HepG2 (cell line): ENCODE results near the gene SSBP4. TPM values are rescaled to one million over a fixed set of nuclear protein-coding genes. Genes with fewer than 3 reads are reported as not detected.
A peak's percentile ranks its signal among the peaks of the same experiment; 100 is the strongest.

Experiments
- ATM ChIP-seq: fragments of 450-650 bp; IDR thresholded peaks from 2 replicates; pipeline ENCODE4 v1.7.1; 2017; ENCODE audit warnings: mild to moderate bottlenecking, borderline replicate concordance
- ELF1 ChIP-seq: sonication (generic); formaldehyde crosslinking; IDR thresholded peaks from 2 replicates; pipeline ENCODE4 v1.4.0; 2020; ENCODE audit warnings: missing genetic modification reagents
- ESRRA ChIP-seq: sonication (generic); formaldehyde crosslinking; IDR thresholded peaks from 2 replicates; pipeline ENCODE4 v1.5.1; 2020; ENCODE audit warnings: mild to moderate bottlenecking, low read depth, missing genetic modification reagents
- HOXA9 ChIP-seq: sonication (generic); formaldehyde crosslinking; IDR thresholded peaks from 2 replicates; pipeline ENCODE4 v1.8.1; 2022; ENCODE audit warnings: missing genetic modification reagents, mild to moderate bottlenecking, moderate library complexity, borderline replicate concordance
- KAT2B ChIP-seq: fragments of 150-350 bp; IDR thresholded peaks from 2 replicates; pipeline ENCODE4 v1.6.1; 2014; ENCODE audit warnings: low read depth, low read length, borderline replicate concordance
- KLF16 ChIP-seq, 2 experiments: sonication (generic) in 1 of 2; formaldehyde crosslinking in 1 of 2; IDR thresholded peaks; 2 replicates each; pipeline versions ENCODE4 v1.6.1 to v1.8.0; 2016 to 2023; ENCODE audit warnings: missing genetic modification reagents in 2 of 2, missing compliant biosample characterization in 1 of 2
- MAFF ChIP-seq: IDR thresholded peaks from 2 replicates; pipeline ENCODE4 v1.6.1; 2011; ENCODE audit warnings: low read depth, low read length, improper control_type of control experiment
- PCBP1 ChIP-seq: fragments of 200-400 bp; formaldehyde crosslinking; IDR thresholded peaks from 2 replicates; pipeline ENCODE4 v1.6.1; 2017; ENCODE audit warnings: mild to moderate bottlenecking, low read depth, low read length, borderline replicate concordance
- SRSF1 ChIP-seq: fragments of 200-400 bp; formaldehyde crosslinking; optimal IDR thresholded peaks from 2 replicates; pipeline ENCODE3; 2017; ENCODE audit warnings: mild to moderate bottlenecking, low read depth, low read length, moderate library complexity
- TSC22D2 ChIP-seq: sonication (generic); formaldehyde crosslinking; IDR thresholded peaks from 2 replicates; pipeline ENCODE4 v1.5.1; 2020; ENCODE audit warnings: missing genetic modification reagents, mild to moderate bottlenecking, borderline replicate concordance
- ZNF335 ChIP-seq: sonication (generic); formaldehyde crosslinking; IDR thresholded peaks from 2 replicates; pipeline ENCODE4 v1.4.0; 2020; ENCODE audit warnings: missing genetic modification reagents
- ZNF556 ChIP-seq: sonication (generic); formaldehyde crosslinking; IDR thresholded peaks from 2 replicates; pipeline ENCODE4 v1.4.0; 2020; ENCODE audit warnings: mild to moderate bottlenecking, missing genetic modification reagents, borderline replicate concordance
- ZNF570 ChIP-seq: sonication (generic); formaldehyde crosslinking; IDR thresholded peaks from 2 replicates; pipeline ENCODE4 v1.4.0; 2020; ENCODE audit warnings: mild to moderate bottlenecking, missing genetic modification reagents, borderline replicate concordance
- ZNF816 ChIP-seq: sonication (generic); formaldehyde crosslinking; IDR thresholded peaks from 2 replicates; pipeline ENCODE4 v1.8.0; 2022; ENCODE audit warnings: missing genetic modification reagents, mild to moderate bottlenecking, borderline replicate concordance
- polyA plus RNA-seq, 8 experiments: library from polyadenylated mRNA; depleted of rRNA in 3 of 8; stranded (reverse) in 7 of 8; unstranded in 1 of 8; fragments of >200 nt; fragmentation: Illumina TruSeq in 4 of 8; extraction: Trizol in 4 of 8; gene quantifications; 2 replicates each; pipeline versions ENCODE4 v1.2.1 to v1.2.3, GENCODE V29; 2011 to 2016; ENCODE audit warnings: low read depth in 4 of 8, missing spikeins in 1 of 8, mixed read lengths in 1 of 8; ENCODE audit not compliant: insufficient read depth in 1 of 8
- total RNA-seq, 5 experiments: library from RNA; depleted of rRNA; stranded (reverse); fragments of >200 nt; fragmentation: Illumina TruSeq; extraction: Trizol; gene quantifications; 2 replicates each; pipeline ENCODE4 v1.2.3, GENCODE V29; 2016; ENCODE audit warnings: low read depth in 1 of 5
- TF ChIP-seq, protein P1 (sequence below): sonication (generic); formaldehyde crosslinking; IDR thresholded peaks from 2 replicates; pipeline ENCODE4 v1.5.1; 2020; ENCODE audit warnings: mild to moderate bottlenecking, missing genetic modification reagents, borderline replicate concordance
- TF ChIP-seq, protein P2 (sequence below): sonication (generic); formaldehyde crosslinking; IDR thresholded peaks from 2 replicates; pipeline ENCODE4 v1.5.0; 2020; ENCODE audit warnings: mild to moderate bottlenecking, missing genetic modification reagents
- TF ChIP-seq, protein P3 (sequence below): sonication (generic); formaldehyde crosslinking; IDR thresholded peaks from 2 replicates; pipeline ENCODE4 v1.9.0; 2021; ENCODE audit warnings: missing genetic modification reagents, borderline replicate concordance

SSBP4 gene
- total and polyA plus RNA-seq, 2 of the 13 experiments (the other 11 are each of a cell fraction or from before 2014, with no cell fraction given), result 20.8 to 39.5 TPM

DNA sequence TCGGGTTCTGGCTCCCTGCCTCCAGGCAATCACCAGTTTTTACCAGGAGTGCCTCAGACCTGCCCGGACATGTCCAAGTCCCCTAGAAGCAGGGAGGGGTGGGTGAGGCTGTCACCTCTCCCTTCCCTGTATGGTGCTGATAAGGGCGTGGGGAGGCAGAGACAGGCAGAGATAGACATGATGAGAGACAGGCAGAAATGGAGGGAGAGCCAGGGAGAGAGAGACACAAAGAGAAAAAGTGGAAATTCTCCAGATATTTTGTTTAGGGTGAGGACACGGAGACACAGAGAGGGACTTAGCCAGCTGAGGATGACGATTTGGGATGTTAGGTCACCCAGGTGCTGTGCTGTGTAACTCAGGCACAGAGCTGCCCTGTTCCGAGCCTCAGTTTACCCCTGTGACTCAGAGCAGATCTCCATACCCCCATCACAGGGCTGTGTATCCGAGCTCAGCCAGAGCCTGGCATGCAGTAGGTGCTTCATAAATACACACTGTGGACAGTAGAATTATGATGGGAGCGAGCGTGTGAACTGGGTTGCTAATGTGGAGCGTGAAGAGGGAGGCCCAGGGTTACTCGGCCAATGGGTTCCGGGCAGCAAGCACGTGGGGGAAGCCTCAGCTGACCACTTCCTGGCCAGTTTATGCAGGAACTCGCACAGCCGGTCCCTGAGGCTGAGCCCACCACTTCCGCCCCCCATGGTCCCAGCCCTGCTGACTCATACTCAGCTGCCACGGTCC lies 45.1 kb upstream of the SSBP4 start (continued):
- no peak for TF ChIP-seq SRSF1
- TF ChIP-seq ESRRA, result peak; percentile 86; the same call in 1 of the 2 replicates
- TF ChIP-seq, protein P1, sequence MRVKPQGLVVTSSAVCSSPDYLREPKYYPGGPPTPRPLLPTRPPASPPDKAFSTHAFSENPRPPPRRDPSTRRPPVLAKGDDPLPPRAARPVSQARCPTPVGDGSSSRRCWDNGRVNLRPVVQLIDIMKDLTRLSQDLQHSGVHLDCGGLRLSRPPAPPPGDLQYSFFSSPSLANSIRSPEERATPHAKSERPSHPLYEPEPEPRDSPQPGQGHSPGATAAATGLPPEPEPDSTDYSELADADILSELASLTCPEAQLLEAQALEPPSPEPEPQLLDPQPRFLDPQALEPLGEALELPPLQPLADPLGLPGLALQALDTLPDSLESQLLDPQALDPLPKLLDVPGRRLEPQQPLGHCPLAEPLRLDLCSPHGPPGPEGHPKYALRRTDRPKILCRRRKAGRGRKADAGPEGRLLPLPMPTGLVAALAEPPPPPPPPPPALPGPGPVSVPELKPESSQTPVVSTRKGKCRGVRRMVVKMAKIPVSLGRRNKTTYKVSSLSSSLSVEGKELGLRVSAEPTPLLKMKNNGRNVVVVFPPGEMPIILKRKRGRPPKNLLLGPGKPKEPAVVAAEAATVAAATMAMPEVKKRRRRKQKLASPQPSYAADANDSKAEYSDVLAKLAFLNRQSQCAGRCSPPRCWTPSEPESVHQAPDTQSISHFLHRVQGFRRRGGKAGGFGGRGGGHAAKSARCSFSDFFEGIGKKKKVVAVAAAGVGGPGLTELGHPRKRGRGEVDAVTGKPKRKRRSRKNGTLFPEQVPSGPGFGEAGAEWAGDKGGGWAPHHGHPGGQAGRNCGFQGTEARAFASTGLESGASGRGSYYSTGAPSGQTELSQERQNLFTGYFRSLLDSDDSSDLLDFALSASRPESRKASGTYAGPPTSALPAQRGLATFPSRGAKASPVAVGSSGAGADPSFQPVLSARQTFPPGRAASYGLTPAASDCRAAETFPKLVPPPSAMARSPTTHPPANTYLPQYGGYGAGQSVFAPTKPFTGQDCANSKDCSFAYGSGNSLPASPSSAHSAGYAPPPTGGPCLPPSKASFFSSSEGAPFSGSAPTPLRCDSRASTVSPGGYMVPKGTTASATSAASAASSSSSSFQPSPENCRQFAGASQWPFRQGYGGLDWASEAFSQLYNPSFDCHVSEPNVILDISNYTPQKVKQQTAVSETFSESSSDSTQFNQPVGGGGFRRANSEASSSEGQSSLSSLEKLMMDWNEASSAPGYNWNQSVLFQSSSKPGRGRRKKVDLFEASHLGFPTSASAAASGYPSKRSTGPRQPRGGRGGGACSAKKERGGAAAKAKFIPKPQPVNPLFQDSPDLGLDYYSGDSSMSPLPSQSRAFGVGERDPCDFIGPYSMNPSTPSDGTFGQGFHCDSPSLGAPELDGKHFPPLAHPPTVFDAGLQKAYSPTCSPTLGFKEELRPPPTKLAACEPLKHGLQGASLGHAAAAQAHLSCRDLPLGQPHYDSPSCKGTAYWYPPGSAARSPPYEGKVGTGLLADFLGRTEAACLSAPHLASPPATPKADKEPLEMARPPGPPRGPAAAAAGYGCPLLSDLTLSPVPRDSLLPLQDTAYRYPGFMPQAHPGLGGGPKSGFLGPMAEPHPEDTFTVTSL (CRISPR knock-in tag), result peak; percentile 43; the same call in 1 of the 2 replicates
- no peak for TF ChIP-seq KAT2B
- no peak for TF ChIP-seq HOXA9
- TF ChIP-seq, protein P2, sequence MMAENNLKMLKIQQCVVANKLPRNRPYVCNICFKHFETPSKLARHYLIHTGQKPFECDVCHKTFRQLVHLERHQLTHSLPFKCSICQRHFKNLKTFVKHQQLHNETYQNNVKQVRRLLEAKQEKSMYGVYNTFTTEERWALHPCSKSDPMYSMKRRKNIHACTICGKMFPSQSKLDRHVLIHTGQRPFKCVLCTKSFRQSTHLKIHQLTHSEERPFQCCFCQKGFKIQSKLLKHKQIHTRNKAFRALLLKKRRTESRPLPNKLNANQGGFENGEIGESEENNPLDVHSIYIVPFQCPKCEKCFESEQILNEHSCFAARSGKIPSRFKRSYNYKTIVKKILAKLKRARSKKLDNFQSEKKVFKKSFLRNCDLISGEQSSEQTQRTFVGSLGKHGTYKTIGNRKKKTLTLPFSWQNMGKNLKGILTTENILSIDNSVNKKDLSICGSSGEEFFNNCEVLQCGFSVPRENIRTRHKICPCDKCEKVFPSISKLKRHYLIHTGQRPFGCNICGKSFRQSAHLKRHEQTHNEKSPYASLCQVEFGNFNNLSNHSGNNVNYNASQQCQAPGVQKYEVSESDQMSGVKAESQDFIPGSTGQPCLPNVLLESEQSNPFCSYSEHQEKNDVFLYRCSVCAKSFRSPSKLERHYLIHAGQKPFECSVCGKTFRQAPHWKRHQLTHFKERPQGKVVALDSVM (CRISPR knock-in tag), result peak; percentile 68; the same call in 1 of the 2 replicates
- TF ChIP-seq PCBP1, result no peak
- TF ChIP-seq ZNF556 (CRISPR knock-in tag), result no peak
- TF ChIP-seq ZNF816 (CRISPR knock-in tag), result peak; percentile 86
- no peak for TF ChIP-seq ZNF335 (CRISPR knock-in tag)
- no peak for TF ChIP-seq ATM
- no peak for TF ChIP-seq ZNF570 (CRISPR knock-in tag)
- peak; percentile 89 for TF ChIP-seq ELF1 (CRISPR knock-in tag)
- TF ChIP-seq, protein P3, sequence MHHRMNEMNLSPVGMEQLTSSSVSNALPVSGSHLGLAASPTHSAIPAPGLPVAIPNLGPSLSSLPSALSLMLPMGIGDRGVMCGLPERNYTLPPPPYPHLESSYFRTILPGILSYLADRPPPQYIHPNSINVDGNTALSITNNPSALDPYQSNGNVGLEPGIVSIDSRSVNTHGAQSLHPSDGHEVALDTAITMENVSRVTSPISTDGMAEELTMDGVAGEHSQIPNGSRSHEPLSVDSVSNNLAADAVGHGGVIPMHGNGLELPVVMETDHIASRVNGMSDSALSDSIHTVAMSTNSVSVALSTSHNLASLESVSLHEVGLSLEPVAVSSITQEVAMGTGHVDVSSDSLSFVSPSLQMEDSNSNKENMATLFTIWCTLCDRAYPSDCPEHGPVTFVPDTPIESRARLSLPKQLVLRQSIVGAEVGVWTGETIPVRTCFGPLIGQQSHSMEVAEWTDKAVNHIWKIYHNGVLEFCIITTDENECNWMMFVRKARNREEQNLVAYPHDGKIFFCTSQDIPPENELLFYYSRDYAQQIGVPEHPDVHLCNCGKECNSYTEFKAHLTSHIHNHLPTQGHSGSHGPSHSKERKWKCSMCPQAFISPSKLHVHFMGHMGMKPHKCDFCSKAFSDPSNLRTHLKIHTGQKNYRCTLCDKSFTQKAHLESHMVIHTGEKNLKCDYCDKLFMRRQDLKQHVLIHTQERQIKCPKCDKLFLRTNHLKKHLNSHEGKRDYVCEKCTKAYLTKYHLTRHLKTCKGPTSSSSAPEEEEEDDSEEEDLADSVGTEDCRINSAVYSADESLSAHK (CRISPR knock-in tag), result no peak
- no peak for TF ChIP-seq TSC22D2 (CRISPR knock-in tag)
- peak; percentile 9; the same call in 1 of the 2 replicates for TF ChIP-seq MAFF
- peak in 1 of 2 experiments; percentile 47; a peak in 1 of 4 replicates for TF ChIP-seq KLF16 (CRISPR knock-in tag; IDR thresholded peaks at IDR 0.05)
